ENCODE data around the gene NECAB2.

Gene NECAB2

DNA sequence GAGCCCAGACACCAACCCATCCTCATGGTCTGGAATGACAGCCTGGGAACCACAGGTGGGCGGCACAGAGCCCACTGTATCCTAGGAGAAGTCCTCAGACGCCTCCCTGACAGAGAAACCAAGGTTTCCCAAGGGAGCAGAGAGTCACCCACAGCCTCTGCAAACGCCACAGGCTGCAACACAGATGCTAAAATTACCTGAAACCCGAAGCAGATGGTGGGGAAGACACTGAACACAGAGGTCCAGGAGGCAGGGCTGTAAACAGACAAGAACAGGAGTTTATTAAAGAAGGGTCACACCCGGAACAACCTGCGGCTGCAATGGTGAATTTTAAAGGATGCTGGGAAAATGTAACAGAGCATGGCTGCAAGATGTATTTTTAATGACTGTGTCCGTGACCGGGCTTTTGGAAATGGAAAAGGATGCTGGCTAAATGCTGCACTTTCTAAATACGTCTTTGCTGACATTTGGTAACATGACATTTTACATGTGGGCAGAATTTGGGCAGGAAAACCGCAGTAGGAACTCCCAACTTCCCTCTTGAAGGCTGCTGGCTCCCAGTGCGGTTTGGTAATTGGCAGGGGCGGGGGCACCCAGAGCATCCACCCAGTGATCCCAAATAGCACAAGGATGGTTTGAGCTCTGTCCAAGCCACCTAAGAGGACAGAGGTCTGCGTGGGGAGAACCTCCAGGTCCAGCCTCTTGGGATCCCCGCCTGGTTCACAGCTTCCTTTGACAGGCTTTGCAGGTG, 61.4 kb downstream of the NECAB2 start:
- no peak for DNase-seq

DNA sequence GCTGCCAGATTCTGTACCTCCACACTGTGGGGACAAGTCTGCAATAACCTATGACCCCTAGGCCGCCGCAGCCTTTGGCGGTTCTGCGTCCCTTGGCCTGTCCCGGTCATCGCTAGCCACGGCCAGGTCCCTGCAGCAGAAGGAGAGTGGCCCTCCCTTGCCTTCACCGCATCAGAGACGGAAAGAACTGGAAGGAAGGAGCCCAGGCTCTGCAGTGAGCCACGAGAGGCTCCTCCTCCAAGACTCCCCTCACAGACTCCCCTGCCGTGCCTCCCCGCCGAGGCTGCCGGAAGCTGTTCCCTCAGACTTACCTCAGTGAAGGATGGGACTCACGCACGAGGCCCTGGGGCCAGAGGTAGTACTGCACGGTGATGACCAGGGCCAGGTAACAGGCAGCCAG, 63.5 kb downstream of the NECAB2 start:
- no peak for DNase-seq

- no peak for DNase-seq
These were observed 64.6 kb downstream of the NECAB2 start for GRCh38 chr16:84032458-84033178.

DNA sequence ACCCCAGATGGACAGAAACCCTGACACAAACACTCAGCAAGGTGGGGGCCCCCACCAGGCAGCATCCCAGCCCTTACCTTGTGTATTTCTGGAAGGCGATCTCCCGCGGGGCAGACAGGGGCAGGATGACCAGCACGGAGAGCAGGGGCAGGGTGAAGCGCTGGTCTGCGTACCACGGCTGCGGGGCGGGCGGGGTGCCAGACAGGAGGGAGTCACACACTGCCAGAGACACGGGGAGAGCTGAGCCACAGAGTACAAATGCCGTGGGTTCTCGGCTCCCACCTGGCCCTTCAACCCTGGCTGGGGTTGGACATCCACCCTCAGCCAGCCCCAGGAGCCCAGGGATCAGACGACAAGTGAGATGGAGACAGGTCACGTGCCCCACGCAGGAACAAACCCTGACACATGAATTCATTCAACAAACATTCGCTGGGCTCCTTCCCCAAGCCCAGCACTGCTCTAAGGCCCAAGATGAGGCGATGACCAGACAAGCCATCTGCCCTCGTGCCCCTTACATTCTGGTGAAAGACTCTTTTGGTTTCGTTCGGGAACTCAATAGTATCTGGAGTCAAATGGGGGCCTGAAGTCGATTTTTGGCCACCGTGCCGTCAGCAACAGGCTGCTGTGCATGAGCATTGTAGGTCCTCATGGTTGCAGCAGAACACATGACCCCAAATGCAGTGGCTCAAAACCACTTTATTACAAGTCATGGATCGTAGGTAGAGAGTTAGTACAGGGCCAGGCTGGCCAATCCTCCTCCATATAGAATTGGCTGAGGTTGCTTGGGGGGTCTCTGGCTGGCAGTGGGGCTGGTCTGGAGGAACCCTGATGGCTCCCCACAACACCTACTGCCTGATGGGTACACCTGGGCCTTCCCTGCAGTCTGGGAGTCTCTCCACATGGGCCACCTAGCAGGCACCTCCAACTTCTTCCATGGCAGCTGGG, 65.5 kb downstream of the NECAB2 start:
- no peak for DNase-seq

DNA sequence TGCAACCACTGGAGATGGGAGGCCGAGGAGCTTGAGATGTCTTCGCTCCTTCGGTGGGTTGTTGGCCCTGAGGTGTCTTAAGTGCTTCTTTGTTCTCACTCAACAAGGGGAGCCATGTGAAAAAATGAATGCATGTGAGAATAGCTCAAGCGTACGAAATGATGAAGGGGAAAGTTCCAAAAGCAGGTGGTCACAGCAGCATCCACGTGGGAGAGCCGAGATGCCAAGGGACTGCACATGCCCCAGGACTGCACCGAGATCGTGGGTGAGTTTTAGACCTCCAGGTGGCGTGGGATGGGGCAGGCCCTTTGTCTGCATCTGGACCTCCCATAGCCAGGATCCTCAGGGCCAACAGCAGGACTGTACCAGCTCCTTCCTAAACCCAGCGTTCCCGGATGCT, 66.5 kb downstream of the NECAB2 start:
- DNase-seq, result no peak

DNA sequence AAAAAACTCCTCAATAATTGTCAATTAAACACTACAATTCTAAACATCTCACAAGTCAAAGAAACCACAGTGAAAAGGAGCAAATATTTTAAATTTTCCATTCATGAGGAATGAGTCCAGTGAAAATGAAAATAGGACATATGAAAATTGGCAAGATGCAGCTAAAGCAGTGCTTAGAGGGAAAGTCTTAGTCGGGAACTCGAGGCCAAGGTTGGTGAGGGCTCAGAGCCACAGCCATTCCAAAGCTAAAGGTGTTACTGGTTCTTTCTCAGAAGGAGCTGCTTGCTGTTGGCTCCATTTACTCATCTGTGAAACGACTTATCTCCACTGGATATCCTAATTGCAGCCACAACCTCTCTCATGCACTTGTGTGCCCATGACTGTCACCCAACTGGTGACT, 68.1 kb downstream of the NECAB2 start:
- no peak for DNase-seq

DNA sequence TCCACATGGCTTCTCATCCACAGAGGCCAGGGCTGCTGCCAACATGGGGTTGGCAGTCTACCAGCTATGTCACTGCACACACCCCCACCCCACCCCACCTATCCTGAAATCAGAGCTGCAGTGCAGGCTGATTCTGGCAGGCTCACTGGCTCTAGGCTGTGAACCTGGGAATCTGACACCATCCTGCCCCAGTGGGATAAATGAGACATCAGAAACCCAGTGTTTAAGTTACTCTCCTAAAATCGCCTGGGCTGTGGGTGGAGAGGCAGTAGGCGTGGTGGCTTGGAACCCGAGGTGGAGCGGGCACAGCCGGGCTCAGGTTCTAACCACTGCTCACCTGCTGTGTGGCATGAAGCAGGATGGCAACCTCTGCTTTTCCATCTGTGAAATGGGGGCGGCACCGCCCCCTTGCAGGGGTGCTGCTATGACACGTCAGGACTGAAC, 69.0 kb downstream of the NECAB2 start:
- no peak for DNase-seq

GRCh38 chr16:84038469-84038868, 70.4 kb downstream of the NECAB2 start:
- no peak for DNase-seq

- no peak for DNase-seq
These were observed 71.7 kb downstream of the NECAB2 start for GRCh38 chr16:84039696-84040095.

- no peak for DNase-seq
These were observed 72.3 kb downstream of the NECAB2 start for GRCh38 chr16:84040226-84040822.

DNA sequence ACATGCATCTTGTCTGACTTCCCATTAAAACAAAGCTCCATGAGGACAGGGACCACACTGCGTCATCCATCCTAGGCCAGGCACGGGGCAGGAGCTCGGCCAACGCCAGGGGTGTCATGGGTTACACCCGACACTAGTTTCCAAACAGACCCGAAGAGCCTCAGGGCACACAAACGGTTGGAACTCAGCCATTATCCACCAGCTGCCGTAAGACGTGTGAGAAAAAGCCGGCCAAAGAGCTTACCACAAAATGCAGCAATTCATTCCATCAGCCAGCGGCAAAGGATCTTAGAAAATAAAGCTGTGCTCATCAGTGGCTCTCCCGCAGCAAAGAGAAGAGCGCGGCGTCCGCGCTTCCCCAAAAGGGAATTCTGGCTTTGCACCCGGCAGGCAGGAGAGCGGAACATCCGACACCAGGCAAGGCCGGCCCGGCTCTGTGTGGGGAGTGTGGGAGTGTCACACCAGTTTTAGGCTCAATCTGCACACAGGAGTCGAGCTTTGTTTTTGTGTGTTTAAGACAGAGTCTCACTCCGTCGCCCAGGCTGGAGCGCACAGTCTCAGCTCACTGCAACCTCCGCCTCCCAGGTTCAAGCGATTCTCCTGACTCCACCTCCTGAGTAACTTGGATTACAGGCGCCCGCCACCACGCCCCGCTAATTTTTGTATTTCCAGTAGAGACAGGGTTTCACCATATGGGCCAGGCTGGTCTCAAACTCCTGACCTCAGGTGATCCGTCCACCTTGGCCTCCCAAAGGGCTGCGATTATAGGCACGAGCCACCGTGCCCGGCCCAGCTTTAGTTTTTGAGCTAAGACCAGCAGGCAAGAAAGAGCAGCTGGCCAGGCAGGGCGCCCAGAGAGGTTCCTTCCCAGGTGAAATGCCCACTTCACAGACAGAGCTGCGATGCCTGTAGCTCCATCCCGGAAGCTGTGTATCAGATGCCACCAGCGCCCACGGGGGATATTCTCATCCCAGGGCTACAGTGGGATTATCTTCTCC, 73.1 kb downstream of the NECAB2 start:
- DNase-seq, result no peak

- DNase-seq, result no peak
These were observed 73.8 kb downstream of the NECAB2 start for GRCh38 chr16:84041881-84042280.

GRCh38 chr16:84042308-84042878, 74.3 kb downstream of the NECAB2 start, which contains the start of gene SLC38A8:
Gene SLC38A8 (minus strand): TSS chr16:84042795. CDS start chr16:84042157, 638 bp downstream.
- DNase-seq, result no peak

DNA sequence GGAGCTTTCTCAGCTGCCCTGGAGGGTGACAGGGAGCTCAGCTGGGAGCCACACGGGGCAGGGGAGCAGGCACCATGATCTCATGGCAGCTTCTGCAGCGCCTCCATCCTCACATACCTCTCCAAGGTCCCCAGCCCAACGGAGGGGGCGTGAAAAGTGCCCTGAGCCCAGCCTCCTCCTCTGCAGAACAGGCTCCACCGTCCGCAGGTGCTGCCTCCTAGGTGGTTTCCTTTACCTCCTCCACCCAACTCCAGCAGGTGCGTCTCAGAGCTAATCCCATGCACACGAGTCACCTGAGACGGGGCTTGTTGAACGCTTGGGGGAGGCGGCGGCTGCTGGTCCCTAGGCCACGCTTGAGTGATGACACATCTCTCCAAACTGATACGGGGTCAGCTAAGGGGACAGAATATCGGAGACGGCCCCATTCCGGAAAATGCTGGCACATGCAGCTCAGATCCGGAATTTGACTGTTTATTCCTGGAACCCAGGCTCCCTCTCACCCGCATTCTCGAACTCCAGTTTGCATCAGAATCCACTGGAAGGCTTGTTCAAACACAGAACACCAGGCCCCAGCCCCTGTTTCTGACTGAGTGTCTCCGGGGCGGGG, 74.9 kb downstream of the NECAB2 start:
- DNase-seq, result no peak

DNA sequence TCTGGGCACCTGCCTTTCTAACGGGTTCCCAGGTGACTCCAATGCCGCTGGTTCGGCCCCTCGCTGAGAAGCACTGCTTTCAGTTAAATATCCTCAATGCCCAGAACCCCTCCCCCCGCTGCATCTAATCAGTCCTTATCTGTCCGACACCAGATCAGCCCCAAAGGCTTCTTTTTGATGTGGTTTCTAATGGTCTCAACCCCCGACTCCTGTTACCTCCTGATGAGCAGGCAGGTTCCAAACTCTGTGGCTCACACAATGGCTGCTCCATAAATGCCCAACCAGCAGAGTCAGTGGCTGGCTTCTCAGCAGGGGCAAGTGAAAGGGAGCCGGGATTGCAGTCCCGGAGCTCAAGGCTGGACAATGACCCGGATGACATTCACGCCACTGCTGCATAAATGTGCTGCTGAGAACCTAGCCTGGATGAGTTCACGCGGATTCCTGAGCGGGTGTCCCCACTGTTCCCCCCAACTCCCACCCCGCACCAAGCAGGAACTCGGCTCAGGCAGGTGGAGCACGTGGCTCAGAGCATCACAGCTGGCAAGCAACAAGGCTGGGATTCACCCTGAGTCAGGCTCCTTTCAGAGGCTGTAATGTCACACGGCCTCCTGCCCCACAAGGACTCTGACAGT, 75.6 kb downstream of the NECAB2 start:
- DNase-seq, result no peak

DNA sequence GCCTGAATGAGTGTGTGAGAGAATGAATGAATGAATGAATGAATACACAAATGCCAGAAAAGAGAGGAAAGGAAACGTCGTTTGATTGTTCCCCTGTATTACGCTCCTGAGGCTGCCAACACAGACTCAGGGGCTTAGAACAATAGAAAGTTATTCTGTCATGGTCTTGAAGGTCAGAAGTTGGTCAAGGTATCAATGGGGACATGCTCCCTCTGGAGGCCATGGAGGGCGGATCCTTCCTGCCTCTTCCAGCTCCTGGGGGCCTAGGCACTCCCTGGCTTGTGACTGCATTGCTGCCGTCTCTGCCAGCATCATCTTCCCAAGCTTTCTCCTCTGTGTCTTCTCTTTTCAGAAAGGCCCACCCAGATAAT, 76.1 kb downstream of the NECAB2 start:
- no peak for DNase-seq

DNA sequence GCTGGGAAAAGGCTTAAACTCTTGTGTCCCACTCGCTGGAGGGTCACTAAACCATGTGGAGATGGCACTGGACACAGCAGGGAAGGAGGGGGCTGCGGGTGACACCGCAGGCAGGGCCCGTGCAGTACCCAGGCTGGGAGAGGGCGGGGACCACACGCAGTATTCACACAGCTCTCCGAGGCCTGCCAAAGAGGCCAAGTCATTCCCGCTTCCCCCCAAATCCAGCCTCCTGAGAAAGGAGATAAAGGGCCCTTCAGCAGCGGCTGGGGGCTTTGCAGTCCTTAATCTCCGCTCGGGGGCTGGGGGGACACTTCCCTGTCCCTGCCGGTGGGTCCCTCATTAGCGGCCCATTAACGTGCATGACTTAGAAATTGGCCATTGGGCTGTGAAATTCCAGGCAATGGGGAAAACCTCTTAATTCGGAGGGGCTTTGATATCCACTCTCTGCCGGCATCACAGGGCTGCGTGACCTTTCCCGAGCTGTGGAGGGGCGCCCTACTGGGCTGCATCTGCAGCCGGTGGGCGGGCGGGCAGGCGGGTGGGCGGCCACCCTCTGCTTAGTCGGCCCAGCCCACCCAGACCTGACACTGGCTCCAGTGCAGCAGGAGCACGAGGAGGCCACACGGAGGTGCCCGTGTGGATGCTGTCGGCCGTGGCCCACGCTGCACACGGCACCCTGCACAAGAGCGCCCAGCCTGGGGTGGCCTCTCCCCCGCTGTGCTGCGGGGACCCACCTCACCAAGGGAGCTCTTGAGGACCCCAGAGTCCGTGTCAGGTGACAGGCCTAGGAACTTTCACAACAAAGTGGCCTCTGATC, 77.2 kb downstream of the NECAB2 start:
- DNase-seq, result no peak

DNA sequence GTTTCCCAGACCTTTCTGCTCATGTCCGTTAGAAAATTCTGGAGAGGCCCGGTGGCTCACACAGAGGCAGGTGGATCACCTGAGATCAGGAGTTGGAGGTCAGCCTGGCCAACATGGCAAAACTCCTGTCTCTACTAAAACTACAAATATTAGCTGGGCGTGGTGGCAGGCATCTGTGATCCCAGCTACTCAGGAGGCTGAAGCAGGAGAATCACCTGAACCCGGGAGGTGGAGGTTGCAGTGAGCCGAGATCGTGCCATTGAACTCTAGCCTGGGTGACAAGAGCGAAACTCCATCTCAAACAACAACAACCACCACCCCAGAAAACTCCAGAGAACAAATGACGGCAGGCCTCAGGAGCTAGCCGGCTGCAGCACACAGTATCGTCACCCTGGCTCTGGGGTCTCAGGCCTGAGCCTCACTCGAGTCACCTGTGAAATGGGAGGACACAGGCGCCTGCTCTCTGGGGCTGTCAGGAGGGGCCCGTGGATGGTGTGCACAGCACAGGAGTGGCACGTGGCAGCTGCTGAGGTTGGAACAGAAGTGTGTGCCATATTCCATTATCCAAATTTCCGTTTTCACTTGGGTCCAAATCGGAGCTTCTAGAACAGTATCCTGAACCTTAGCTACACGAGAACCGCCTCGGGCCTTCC, 77.9 kb downstream of the NECAB2 start:
- no peak for DNase-seq

DNA sequence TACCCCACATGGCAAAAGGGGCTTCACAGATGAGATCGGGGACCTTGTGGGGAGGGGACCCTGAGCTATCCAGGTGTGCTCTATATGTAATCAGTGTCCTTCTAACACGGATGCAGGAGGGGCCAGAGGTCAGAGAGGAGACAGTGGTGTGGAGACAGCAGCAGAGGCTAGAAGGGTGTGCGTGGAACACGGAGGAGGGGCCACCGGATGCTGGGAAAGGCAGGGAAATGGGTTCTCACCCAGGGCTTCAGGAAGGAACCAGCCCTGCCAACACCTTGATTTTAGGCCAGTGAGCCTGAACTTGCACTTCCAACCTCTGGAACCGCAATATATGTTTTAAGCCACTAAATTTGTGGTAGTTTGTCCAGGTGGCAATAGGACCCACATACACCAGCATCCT, 79.2 kb downstream of the NECAB2 start:
- DNase-seq, result no peak

All from activated CD4-positive, alpha-beta T cell treated with anti-CD3 and anti-CD28 coated beads, Interleukin-2, amount 50 U/mL, for 1 hour (primary cell).